ENCODE measurements around the gene C1orf141. TPM values are rescaled to one million over a fixed set of nuclear protein-coding genes. Genes with fewer than 3 reads are reported as not detected.

The C1orf141 gene
- total RNA-seq, 1 donor from 2014 or later, result not detected

DNA sequence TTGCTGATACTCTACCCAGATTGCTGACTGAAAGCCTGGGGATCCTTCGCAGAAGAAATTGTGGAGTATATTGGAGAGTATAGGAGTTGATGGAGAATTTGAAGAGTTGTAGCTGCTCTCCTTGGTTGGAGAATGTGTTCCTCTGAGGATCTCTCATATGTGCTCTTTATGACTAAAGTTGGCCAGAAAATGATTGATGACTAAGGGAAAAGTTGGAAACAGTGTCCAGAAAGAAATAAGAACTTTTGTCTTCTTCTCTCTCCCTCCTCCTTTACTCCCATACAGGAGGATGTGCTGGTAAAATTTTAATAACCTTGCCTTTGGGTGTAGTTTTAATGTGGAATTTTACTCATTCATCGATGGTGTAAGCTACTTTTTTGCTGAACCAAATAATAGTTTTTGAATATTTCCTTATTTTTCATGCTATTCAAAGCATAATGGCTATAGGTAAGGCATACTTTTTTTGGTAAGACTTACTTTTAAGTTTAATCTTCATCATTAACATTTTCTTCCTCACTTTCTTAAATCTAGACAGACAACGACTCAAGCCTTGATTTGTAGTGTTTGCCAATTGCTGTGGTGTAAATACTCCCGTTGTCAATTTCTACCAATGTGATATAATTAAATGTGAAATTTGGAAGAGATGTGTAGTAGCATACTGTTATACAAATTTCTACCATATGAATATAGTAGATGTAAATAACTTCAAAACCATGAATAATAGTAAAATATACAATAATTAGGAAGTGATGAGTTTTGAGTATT is 13.7 kb downstream of the C1orf141 start:
- Histone ChIP-seq H3K36me3 (ENCODE audit: control insufficient read depth, insufficient read depth, low read length) (no peaks in the 10 kb centered on the region), H3K27me3 (ENCODE audit: control insufficient read depth, insufficient read depth, low read length) (no peaks in the 10 kb centered on the region), H3K4me3 (ENCODE audit: low read depth, low read length) (no peak overlapping the region)
- TF ChIP-seq, protein P1, sequence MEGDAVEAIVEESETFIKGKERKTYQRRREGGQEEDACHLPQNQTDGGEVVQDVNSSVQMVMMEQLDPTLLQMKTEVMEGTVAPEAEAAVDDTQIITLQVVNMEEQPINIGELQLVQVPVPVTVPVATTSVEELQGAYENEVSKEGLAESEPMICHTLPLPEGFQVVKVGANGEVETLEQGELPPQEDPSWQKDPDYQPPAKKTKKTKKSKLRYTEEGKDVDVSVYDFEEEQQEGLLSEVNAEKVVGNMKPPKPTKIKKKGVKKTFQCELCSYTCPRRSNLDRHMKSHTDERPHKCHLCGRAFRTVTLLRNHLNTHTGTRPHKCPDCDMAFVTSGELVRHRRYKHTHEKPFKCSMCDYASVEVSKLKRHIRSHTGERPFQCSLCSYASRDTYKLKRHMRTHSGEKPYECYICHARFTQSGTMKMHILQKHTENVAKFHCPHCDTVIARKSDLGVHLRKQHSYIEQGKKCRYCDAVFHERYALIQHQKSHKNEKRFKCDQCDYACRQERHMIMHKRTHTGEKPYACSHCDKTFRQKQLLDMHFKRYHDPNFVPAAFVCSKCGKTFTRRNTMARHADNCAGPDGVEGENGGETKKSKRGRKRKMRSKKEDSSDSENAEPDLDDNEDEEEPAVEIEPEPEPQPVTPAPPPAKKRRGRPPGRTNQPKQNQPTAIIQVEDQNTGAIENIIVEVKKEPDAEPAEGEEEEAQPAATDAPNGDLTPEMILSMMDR (IDR thresholded peaks at IDR 0.05; ENCODE audit: insufficient read depth, low read length, poor library complexity, severe bottlenecking), result no peak
- no peak for DNase-seq (ENCODE audit: low read depth)

DNA sequence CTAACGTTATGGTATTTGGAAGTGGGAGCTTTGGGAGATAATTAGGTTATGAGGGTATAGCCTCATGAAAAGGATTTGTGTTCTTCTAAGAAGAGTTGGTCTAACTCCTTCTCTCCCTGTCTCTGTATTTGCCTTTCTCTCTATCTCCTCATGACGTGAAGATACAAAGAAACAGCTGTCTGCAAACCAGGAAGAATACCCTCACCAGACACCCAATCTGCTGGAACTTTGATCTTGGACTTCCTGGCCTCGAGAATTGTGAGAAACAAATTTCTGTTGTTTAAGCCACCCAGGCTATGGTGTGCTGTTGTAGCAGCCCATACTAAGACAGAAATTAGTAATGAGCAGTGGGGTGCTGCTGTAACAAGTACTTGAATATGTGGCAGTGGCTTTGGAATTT is 16.1 kb downstream of the C1orf141 start:
- Histone ChIP-seq H3K36me3 (ENCODE audit: control insufficient read depth, insufficient read depth, low read length) (no peaks in the 10 kb centered on the region), H3K27me3 (ENCODE audit: control insufficient read depth, insufficient read depth, low read length) (no peaks in the 10 kb centered on the region), H3K4me3 (ENCODE audit: low read depth, low read length) (no peak overlapping the region)
- DNase-seq (ENCODE audit: low read depth), result no peak
- TF ChIP-seq, protein P1 (IDR thresholded peaks at IDR 0.05; ENCODE audit: insufficient read depth, low read length, poor library complexity, severe bottlenecking), result no peak

GRCh38 chr1:67118191-67118590 is 16.6 kb downstream of the C1orf141 start:
- no peaks in the 10 kb centered on the region for H3K27me3 ChIP-seq (ENCODE audit: control insufficient read depth, insufficient read depth, low read length)
- DNase-seq (ENCODE audit: low read depth), result no peak
- TF ChIP-seq, protein P1 (IDR thresholded peaks at IDR 0.05; ENCODE audit: insufficient read depth, low read length, poor library complexity, severe bottlenecking), result no peak
- no peaks in the 10 kb centered on the region for H3K36me3 ChIP-seq (ENCODE audit: control insufficient read depth, insufficient read depth, low read length)
- H3K4me3 ChIP-seq (ENCODE audit: low read depth, low read length), result no peak overlapping the region

DNA sequence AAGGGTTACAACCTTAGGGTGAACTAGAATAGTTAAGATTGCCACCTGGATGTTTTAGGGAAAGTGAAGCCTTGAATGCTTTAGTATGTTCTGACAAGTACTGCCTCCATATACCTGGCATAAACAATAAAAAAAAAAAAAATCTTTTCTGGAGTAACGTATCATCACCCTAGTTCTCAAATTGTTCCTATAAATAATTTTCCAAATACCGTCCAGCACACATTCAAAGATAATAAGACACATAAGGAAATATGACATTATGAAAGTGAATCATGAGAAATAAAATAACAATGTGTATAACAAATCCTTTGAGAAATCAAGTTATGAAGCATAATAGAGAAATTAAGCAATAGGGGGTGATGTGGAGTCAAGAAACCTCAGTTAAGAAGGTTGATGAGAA is 20.6 kb downstream of the C1orf141 start:
- TF ChIP-seq, protein P1 (IDR thresholded peaks at IDR 0.05; ENCODE audit: insufficient read depth, low read length, poor library complexity, severe bottlenecking), result no peak
- Histone ChIP-seq H3K27me3 (ENCODE audit: control insufficient read depth, insufficient read depth, low read length) (no peaks in the 10 kb centered on the region), H3K36me3 (ENCODE audit: control insufficient read depth, insufficient read depth, low read length) (no peaks in the 10 kb centered on the region), H3K4me3 (ENCODE audit: low read depth, low read length) (no peak overlapping the region)
- no peak for DNase-seq (ENCODE audit: low read depth)

- DNase-seq (ENCODE audit: low read depth), result no peak
- TF ChIP-seq, protein P1 (IDR thresholded peaks at IDR 0.05; ENCODE audit: insufficient read depth, low read length, poor library complexity, severe bottlenecking), result no peak
- no peaks in the 10 kb centered on the region for H3K36me3 ChIP-seq (ENCODE audit: control insufficient read depth, insufficient read depth, low read length)
These were observed 24.4 kb downstream of the C1orf141 start for GRCh38 chr1:67110352-67110751.

DNA sequence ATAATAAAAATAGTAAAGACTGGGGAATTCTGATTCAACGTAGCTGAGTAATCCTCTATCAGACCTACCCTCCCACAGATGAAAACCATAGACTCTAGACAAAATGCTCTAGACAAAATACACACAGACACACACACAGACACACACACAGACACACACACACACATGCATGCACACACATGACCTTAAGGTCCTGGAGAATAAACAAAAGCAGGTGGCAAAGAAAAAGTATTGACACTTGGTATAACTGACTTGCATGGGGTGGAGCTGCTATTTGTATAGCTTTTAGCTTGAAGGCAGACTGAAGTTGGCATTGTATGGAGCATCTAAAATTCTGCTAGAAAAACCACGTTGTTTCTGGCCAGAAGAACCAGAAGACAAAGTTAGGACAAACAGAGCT is 29.3 kb downstream of the C1orf141 start:
- no peak for DNase-seq (ENCODE audit: low read depth)
- TF ChIP-seq, protein P1 (IDR thresholded peaks at IDR 0.05; ENCODE audit: insufficient read depth, low read length, poor library complexity, severe bottlenecking), result no peak
- H3K27me3 ChIP-seq (ENCODE audit: control insufficient read depth, insufficient read depth, low read length), result no peaks in the 10 kb centered on the region
- H3K4me3 ChIP-seq (ENCODE audit: low read depth, low read length), result no peak overlapping the region
- H3K36me3 ChIP-seq (ENCODE audit: control insufficient read depth, insufficient read depth, low read length), result no peaks in the 10 kb centered on the region

More at GRCh38 chr1:67110352-67110751, 24.4 kb downstream of the C1orf141 start:
- no peaks in the 10 kb centered on the region for H3K27me3 ChIP-seq (ENCODE audit: control insufficient read depth, insufficient read depth, low read length)
- no peak overlapping the region for H3K4me3 ChIP-seq (ENCODE audit: low read depth, low read length)
